GM18909 (cell line): Measurements from ENCODE around the gene LARP7.

Experiments
- ATAC-seq: cut with Tn5 transposase; IDR thresholded peaks from one replicate; pipeline ENCODE4 v1.9.1; 2021; ENCODE audit warnings: mild to moderate bottlenecking; ENCODE audit not compliant: unreplicated experiment, poor library complexity

LARP7 gene

GRCh38 chr4:112706840-112707207 is 69.9 kb downstream of the LARP7 start:
- ATAC-seq, result no peak
